Measurements from ENCODE around the gene DGLUCY.

DGLUCY gene

DNA sequence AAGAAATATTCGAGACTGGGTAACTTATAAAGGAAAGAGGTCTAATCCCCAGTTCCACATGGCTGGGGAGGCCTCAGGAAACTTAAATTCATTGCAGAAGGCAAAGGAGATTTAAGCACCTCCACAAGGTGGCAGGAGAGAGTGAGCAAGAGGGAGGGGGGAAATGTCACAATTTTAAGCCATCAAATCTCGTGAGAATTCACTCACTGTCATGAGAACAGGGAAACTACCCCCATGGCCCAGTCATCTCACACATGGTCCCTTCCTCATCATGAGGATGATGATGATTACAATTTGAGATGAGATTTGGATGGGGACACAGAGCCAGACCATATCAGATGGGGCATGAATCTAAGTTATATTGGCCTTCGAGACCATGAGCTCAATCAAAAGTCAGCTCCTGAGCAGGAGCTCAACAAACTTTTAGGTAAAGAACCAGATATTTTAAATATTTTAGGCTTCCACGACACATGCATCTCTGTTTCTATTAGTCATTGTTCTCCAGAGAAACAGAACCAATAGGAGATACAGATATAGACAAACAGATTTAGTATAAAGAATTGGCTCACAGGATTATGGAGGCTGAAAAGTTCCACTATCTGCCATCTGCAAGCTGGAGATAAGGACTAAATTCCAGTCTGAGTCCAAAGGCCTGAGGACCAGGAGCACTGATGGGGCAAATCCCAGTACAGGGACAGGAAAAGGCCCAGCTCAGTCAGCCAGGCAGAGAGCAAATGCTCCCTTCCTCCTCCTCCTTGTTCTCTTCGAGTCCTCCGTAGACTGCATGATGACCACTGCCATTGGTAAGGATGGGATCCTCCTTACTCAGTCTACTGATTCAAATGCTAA is 24.9 kb downstream of the DGLUCY start:
- H3K4me3 ChIP-seq: no peak overlapping the region
- no peak for DNase-seq (ENCODE audit: low spot score)
- no peak overlapping the region for H3K27ac ChIP-seq
- TF ChIP-seq, protein P1, sequence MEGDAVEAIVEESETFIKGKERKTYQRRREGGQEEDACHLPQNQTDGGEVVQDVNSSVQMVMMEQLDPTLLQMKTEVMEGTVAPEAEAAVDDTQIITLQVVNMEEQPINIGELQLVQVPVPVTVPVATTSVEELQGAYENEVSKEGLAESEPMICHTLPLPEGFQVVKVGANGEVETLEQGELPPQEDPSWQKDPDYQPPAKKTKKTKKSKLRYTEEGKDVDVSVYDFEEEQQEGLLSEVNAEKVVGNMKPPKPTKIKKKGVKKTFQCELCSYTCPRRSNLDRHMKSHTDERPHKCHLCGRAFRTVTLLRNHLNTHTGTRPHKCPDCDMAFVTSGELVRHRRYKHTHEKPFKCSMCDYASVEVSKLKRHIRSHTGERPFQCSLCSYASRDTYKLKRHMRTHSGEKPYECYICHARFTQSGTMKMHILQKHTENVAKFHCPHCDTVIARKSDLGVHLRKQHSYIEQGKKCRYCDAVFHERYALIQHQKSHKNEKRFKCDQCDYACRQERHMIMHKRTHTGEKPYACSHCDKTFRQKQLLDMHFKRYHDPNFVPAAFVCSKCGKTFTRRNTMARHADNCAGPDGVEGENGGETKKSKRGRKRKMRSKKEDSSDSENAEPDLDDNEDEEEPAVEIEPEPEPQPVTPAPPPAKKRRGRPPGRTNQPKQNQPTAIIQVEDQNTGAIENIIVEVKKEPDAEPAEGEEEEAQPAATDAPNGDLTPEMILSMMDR (IDR thresholded peaks at IDR 0.05): peak; percentile 23

DNA sequence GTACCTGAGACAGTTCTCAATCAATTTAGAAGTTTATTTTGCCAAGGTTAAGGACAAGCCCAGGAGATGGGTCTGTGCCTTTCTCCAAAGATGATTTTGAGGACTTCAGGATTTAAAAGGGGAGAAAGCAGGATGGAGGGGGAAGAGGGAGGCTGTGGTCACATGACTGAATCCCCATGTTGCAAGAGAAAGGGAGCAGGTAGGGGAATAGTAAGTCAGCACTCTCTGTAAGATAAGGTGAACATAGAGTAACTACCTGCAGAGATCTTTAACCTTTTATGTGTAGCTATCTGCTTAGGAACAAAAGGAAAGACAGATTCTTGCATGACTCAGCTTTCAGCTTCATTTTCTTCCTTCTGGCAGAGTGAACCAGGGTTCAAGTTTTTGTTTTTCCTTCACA is 25.9 kb downstream of the DGLUCY start:
- H3K27ac ChIP-seq: no peak overlapping the region

DNA sequence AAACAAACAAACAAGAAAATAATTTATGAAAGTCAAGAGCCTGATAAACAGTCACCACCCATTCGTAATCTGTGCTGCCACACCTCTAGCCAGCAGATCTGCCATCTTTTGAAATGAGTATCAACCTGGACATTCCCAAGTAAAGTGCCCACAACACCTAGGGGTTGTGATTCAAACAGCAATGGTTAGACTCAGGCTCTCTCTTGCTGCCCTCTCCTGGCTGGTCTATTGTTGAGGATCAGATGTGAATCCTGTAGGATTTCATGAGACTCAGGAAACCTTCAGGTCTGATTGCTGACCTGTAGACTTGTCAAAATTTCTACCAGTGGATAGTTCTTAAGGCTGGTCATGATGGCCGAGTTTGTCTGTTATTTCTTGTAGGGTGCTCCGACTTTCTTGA is 26.8 kb downstream of the DGLUCY start:
- DNase-seq (ENCODE audit: low spot score): no peak
- no peak overlapping the region for H3K4me3 ChIP-seq
- TF ChIP-seq, protein P1 (IDR thresholded peaks at IDR 0.05): no peak
- H3K27ac ChIP-seq: no peak overlapping the region

More for the DNA sequence above, 25.9 kb downstream of the DGLUCY start:
- TF ChIP-seq, protein P1 (IDR thresholded peaks at IDR 0.05): no peak
- H3K4me3 ChIP-seq: no peak overlapping the region
- DNase-seq (ENCODE audit: low spot score): no peak

DNA sequence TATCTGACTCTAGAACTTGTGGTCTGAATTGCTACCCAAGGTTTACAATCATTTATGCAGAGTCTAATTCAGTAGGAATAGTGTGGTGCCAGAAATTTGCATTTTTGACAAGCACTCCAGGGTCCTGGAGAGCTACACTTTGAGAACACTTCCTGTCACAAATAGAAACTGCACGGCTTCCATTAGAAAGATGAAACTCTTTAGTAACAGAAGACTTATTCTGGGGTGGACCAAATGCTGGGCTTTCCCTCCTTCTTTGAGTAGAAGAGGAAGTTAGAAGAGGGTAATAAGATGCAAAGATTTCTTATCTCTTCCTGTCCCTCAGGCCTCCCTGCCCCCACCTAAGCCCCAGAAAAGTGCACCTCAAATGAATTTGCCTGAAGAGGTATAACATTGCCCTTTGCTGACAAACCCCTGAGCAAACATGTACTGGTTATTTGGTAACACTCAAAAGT is 28.4 kb downstream of the DGLUCY start:
- no peak overlapping the region for H3K27ac ChIP-seq
- TF ChIP-seq, protein P1 (IDR thresholded peaks at IDR 0.05): no peak
- DNase-seq (ENCODE audit: low spot score): no peak
- H3K4me3 ChIP-seq: no peak overlapping the region

DNA sequence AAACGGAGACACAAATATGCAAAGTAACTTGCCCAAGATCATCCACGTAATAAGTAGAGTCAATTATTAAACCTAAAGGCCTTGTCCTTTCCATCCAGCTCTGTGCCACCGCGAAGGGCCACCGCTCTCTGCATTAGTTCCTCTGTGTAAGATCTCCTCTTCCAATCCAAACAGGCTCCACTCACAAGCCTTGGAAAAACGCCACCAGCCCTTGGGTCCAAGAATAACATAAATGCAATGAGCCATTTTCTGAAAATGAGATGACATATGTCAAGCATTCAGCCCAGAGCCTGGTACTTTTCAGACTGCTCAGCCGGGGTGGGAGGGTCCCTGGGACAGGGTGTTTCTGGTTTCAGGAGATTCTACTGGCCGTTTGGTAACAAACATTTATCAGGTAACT is 30.0 kb downstream of the DGLUCY start:
- H3K27ac ChIP-seq: peak overlapping the region; percentile 39 to 46
- DNase-seq (ENCODE audit: low spot score): peak; percentile 79
- no peak overlapping the region for H3K4me3 ChIP-seq
- TF ChIP-seq, protein P1 (IDR thresholded peaks at IDR 0.05): no peak

DNA sequence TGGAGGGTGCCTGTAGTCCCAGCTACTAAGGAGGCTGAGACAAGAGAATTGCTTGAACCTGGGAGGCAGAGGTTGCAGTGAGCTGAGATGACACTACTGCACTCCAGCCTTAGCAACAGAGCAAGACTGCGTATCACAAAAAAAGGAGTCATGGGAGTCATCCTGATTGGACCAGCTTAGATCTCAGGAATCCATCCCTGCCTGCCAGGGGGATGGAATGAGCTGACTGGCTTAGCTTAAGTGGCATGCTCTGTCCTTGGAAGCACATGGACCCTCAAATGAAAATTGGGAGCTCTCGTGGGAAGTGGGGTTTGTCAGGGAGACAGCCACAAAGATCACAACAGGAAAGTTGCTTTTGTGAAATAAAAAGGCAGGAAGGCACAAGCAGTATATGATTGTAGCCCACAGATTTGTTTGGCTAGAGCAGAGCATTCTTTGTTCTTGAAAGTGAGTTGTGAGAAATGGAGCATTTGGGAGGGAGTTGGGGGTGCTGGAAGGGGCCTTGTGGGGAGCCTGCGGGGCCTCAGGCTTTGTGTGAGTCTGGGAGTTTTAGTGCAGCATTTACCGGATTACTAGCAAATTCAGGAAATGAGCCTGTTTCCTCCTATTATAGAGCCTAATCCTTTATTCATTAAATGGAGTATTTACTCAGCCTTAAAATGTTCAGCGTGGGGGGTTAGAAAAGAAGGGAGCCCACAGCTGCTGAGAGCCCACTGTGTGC is 30.7 kb downstream of the DGLUCY start:
- peak overlapping the region; percentile 39 to 46 for H3K27ac ChIP-seq
- no peak for DNase-seq (ENCODE audit: low spot score)
- TF ChIP-seq, protein P1 (IDR thresholded peaks at IDR 0.05): no peak
- H3K4me3 ChIP-seq: no peak overlapping the region

Data from coronary artery (tissue), 2 donors.